A673 (cell line): ENCODE measurements around the gene HMCN2.

ENCODE experiments used
- EZH2 ChIP-seq: fragments of 200-600 bp; sonication (generic); IDR thresholded peaks from 2 replicates; pipeline ENCODE4 v1.6.1; 2017; ENCODE audit warnings: borderline replicate concordance, low read depth, mild to moderate bottlenecking, mixed read lengths, antibody characterized with exemption, low read length; ENCODE audit not compliant: poor library complexity, severe bottlenecking
- TF ChIP-seq, protein P1 (sequence below): fragments of 300-800, 200-600 bp; sonication (generic); conservative IDR thresholded peaks from 2 replicates; pipeline ENCODE4 v1.5.1; 2017; ENCODE audit warnings: low read depth, mild to moderate bottlenecking, antibody characterized with exemption, low read length, moderate library complexity, mixed read lengths

DNA sequence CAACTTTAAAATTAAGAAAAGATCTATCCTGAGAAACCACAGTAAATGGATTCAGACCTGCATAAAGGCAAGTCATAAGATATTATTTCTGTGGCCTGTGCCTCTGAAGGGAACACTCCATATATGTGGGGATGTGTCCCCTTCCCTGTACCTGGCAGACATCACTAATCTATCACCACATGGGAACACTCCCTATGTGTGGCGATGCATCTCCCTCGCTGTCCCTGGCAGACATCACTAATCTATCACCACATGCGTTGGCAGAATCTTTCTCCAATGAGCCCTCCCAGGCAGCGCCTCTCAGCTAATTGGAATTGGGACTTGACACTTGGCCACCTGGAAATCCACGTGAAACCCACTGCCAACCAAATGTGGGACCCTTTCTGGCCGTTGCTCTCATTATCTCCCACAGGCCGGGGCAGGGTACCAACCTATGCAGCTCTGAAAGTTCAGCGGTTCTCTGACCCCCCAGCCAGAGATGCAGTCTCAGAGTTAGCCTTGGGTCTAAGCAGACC lies 154.0 kb downstream of the HMCN2 start:
- TF ChIP-seq, protein P1, sequence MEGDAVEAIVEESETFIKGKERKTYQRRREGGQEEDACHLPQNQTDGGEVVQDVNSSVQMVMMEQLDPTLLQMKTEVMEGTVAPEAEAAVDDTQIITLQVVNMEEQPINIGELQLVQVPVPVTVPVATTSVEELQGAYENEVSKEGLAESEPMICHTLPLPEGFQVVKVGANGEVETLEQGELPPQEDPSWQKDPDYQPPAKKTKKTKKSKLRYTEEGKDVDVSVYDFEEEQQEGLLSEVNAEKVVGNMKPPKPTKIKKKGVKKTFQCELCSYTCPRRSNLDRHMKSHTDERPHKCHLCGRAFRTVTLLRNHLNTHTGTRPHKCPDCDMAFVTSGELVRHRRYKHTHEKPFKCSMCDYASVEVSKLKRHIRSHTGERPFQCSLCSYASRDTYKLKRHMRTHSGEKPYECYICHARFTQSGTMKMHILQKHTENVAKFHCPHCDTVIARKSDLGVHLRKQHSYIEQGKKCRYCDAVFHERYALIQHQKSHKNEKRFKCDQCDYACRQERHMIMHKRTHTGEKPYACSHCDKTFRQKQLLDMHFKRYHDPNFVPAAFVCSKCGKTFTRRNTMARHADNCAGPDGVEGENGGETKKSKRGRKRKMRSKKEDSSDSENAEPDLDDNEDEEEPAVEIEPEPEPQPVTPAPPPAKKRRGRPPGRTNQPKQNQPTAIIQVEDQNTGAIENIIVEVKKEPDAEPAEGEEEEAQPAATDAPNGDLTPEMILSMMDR, result no peak
- TF ChIP-seq EZH2, result no peak
